NCI-H2081 (cell line): Measurements from ENCODE around the gene LRCOL1.

Experiments used
- DNase-seq, 2 experiments: peaks; one replicate each; lab custom pipeline; 2025; lab: John Stamatoyannopoulos, UW

LRCOL1 gene

DNA sequence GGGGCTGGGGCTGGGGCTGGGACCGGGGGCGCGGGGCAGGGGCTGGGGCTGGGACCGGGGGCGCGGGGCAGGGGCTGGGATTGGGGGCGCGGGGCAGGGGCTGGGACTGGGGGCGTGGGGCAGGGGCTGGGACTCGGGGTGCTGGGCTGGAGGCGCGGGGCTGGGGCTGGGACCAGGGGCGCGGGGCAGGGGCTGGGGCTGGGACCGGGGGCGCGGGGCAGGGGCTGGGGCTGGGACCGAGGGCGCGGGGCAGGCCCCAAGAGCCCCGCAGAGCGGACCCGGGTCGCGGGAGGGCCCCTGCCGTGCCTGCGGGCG is 8.6 kb upstream of the LRCOL1 start:
- no peak for DNase-seq

DNA sequence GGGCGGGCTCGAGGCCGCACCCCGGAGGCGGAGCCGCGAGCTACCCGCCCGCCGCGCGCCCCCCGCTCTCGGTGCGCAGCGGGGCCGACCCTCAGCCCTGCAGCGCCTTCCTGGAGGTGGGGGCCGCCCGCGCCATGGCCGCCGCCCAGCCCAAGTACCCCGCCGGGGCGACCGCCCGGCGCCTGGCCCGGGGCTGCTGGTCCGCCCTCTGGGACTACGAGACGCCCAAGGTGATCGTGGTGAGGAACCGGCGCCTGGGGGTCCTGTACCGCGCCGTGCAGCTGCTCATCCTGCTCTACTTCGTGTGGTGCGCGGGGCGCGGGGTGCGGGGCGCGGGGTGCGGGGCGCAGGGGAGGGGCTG is 8.3 kb upstream of the LRCOL1 start, which contains the start of gene P2RX2:
TSS of gene P2RX2 (plus strand) at position 94 of the 361 bp plus-strand sequence. CDS start at position 135, 41 bp downstream.
- DNase-seq: no peak

DNA sequence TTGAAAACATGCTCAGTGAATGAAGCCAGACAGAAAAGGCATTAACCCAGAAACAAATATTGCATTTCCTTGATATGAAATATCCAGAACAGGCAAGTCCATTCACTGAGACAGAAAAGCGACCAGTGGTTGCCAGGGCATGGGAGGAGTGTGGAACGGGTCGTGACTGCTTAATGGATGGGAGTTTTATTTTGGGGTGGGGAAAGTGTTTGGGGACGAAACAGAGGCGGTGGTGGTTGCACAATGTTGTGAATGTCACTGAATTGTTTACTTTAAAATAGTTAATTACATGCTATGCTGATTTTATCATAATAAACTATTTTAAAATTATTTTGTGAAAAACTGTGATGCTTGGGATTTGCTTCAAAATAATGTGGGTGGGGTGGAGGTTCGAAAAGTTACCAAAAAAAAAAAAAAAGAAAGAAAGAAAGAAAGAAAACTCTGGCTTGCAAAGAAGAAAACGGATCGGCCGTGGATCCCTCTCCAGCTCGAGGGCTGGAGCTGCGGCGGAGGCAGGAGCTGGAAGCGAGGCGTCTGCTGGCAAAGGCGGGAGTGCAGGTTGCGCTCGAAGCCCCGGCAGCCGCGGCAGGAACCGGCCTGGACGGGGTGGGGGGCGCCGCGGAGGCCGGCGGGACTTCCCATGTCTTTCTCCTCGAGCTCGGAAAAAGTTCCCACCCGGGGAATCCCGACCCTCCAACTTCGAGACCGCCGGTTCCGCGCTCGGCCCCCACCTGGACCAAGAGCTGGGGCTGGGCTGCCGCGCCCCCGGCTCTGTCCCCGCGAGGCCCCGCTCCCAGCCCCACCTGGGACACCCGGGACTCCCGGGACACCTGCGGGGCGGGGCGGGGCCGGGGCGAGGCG is 7.7 kb upstream of the LRCOL1 start:
- DNase-seq: no peak

DNA sequence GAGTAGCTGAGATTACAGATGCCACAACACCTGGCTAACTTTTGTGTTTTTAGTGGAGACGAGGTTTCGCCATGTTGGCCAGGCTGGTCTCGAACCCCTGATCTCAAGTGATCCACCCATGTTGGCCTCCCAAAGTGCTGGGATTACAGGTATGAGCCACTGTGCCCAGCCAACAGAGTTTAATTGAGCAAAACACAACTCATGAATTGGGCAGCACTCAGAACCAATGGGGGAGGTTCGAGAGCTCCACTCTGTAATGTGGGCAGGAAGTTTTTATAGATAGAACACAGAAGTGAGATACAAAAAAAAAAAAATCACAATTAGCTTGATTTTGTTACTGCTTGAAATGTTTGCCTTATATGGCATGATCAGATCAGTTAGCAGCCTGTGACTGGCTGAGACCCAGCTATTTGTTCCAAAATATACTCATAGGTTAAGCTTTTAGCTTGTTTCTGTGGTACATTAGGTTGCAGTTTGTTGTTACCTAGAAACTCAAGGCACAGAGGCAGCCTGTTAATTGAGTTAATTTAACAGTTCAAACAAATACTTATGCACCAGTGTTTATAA is 6.8 kb upstream of the LRCOL1 start:
- DNase-seq: no peak

DNA sequence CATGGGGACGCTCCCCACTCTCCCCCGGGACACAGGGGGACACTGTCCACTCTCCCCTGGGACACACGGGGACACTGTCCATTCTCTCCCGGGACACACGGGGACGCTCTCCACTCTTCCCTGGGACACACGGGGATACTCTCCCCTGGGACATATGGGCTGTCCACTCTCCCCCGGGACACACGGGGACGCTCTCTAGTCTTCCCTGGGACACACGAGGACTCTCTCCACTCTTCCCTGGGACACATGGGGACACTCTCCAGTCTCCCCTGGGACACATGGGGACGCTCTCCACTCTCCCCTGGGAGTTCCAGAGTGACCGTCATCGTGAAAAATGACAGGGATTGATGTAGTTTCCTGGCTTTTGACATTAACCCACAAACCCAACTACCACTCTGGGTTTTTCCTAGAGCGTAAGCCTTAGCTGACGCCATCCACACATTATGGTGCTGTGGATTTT is 5.2 kb upstream of the LRCOL1 start:
- DNase-seq: no peak

DNA sequence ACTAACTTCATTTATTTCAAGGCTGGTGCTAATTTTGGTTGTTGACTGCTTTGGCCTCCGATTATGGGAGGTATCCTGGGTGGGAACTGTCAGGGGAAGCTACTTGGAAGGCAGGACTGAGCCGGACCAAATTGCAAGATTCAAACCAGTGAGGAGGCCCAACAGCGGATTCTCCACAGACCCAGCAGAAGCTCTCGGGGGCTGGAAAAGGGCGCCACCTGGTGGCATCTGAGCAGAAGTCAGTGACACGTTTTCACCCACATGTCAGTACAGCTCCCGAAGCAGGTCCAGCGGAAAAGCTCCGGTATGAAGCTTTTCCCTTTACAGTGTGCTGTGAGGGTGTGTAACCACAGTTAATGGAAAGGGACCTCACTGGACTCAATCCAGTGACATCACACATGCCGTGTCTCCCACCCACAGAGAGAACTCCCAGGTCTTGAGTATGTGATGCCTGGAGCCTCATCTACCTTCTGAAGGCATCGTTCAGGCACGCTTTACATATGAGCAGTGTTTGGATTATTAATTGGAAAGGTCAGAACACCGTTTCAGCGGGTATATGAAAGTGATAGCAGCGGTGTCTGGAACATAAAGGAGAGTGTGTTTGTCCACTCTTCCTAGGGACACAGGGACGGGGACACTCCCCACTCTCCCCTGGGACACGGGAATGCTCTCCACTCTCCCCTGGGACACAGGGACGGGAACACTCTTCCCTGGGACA is 4.6 kb upstream of the LRCOL1 start:
- DNase-seq: peak; percentile 83 to 85

DNA sequence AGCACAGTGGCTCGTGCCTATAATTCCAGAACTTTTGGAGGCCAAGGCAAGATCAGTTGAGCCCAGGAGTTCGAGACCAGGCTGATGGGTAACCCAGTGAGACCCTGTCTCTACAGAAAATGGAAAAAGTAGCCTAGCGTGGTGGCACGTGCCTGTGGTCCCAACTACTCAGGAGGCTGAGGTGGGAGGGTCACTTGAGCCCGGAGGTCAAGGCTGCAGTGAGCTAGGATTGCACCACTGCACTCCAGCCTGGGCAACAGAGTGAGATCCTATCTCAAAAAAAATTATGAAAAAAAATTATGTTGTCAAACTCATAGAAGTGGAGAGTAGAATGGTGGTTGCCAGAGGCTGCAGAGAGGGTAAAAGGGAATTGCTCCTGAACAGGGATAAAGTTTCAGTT is 3.6 kb upstream of the LRCOL1 start:
- no peak for DNase-seq

DNA sequence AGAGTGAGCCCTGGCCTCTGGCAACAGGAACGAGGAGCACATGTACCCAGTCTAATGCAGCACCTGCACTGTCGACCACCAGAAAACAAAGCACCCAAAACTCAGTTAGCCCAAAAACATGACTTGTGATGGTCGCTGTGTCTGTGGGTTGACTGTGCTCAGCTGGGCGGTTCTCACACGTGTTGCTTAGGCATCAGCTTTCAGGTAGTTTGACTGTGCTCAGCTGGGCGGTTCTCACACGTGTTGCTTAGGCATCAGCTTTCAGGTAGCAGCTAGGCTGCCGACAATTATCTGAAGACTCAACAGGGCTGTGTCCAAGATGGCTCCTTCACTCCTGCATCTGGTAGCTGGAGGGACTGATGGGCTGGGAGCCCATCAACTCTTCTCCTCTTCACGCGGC is 1.2 kb upstream of the LRCOL1 start:
- no peak for DNase-seq

DNA sequence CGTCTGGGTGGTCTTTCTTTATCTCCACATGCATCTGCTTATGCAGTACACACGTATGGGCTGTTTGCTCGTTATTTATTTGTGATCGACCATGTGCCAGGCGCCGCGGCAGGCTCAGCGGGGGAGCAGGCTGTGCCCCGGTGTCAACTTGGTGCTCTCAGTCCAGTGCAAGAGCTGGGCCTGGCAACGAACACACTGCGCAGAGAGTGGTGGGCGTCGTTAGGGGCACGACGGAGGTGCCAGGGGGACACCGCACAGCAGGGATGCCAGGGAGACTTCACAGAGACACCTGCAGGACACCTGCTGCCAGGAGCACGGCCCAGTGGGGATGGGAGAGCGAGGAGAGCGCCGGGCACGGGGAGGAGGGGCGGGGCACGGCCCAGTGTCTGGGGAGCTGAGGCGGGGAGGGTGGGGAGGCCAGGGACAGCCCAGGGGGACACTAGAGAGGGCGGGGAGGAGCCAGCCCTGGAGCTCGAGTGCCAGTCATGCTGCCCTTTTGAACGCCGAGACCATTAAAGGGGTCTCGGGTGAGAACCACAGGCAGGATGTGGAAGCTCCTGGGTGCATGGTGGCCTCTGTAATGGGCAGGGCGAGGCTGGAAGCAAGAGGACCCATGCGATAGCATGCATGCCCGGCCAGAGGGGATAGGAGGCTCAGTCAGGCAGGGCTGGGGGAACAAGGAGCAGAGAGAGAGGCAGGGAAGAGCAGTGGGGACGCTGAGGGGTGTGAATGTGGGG is 652 bp upstream of the LRCOL1 start:
- DNase-seq: no peak

DNA sequence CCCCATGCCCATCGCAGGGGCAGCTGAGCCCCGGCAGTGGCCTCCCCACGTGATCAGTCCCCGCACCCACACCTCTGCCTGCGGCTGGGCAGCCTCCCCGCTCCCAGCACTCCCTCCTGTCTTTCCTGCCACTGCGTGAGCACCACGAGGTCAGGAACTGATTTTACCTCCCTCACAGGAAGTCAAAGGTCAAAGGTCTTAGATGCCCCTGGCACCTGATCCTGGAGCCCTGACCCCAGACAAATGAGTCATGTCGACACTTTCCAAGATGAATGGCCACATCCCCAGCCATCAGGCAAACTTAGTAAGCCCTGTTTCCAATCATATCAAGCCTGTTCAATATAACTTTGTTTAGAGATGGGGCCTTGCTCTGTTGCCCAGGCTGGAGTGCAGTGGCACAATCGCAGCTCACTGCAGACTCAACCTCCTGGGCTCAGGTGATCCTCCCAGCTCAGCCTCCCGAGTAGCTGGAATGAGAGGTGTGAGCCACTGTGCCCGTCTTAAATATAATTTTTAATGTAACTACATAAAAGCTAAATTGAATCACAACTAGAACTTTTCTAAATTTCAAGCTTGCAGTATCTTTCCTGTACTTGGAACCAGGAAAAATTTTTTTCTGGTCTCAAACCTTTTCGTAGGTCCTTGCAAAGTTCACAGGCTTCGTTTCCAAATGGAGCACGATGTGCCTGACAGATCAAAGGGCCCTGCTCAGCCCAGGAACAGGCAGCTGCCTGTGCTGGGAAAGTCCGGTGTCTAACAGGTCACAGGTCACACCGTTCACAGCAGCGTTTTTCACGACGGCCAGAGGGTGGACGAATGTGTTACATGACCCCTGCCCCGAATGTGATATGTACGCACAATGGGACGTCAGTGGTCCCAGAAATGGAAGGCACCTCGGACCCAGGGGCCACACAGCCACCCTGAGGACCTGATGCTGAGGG is 1.9 kb downstream of the LRCOL1 start:
- DNase-seq: no peak

DNA sequence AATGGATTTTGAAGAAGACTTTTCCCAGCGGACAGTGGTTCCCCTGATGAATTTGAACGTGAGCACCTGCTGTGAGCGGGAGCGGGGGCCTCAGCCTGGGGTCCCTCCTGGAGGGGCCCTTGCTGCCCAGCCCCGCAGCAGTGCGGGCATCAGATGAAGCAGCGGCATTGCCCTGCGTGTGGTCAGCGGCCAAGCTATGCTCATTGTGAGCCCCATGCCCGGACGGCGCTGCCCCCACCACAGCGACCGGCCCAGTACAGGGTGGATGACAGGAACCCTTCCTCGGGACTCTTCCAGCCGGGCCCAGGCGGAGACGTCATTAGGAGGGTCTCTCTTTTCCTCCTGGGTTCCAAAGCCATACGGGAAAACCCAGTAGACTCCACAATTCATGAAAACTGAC is 3.5 kb downstream of the LRCOL1 start:
- no peak for DNase-seq

DNA sequence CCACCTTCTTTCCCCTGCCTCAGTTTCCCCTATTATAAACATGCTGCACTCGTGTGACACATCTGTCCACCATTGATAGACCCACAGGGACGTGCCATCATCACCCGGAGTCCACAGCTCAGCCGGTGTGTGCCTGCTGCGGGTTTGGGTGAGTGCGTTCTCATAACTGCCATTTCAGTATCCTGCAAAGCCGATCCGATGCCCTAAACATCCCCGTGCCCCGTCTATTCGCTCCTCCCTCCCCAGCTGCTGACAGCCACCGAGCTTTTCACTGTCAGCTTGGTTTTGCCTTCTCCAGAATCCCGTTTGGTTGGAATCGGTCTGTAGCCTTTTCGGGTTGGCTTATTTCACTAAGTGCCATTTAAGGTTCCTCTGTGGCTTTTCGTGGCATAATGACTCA is 3.9 kb downstream of the LRCOL1 start:
- DNase-seq: no peak

DNA sequence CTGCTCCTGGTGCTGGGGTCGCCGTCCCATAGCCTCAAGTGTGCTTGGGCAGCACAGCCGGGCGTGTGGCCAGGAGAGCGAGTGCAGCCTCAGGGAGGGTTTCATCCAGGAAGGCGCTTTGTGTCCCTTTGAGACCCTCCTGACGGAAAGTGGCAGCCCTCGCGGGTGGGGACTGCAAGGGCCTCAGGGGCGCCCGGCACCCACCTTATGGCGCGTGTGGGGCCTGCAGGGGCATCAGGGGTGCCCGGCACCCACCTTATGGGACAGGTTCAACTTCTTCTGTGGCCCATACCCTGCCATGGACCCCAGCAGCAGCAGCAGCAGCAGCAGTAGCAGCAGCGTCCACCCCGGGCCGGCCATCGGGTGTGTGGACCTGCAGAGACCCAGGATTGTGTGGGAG is 4.5 kb downstream of the LRCOL1 start:
- DNase-seq: no peak

DNA sequence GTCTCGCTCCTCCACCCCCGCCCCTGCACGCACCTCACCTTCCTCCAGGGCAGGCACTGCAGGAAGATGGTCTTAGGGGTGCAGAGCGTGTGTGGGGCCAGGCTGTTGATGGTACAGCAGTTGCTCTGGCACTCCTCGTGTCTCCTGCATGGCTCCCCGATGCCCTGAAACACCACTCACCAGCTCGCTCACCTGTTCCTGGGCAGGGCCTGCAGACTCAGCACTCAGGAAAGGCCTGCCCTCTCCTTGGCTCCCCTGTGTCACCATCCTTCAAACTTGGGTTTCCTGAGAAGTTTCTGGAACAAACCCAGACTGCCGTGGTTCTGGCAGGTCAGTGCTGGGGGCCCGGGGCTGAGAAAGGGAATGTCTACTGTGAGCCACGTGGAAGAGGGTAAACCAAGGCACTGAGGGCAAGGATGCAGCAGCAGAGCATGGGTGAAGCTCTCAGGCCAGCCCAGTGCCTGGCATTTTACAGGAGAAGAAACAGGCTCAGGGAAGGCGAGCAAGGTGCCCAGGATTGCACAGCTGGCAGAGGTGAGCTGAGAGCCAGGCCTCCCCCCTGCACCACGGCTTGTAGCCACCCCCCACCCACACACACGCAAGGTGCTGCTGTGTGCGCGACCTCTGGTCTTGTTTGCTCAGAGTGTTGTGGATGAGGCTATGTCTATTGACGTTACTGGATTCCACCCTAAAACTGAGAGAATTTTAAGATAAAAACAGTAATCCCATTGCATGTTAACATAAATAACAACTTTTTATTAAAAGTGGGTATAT is 5.5 kb downstream of the LRCOL1 start:
- DNase-seq: no peak

DNA sequence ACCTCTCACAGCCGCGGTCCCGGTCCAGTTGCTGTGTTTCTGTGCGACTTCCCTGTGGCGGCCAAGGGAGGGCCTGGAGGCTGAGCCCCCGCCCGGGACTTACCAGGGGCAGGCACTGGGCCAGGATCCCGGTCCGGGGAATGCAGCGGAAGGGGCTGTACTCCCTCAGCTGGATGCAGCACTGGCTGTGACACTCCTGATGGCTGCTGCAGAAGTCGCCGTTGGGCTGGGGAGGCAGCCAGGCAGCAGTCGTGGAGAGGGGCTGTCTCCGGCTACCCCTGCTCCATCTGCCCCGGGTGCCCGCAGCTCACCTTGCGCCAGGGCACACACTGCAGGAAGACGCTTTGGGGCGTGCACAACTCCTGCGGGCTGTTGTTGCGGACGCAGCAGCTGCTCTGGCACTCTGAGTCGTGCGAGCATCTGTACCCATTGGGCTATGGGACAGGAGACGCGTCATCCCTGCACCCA is 6.2 kb downstream of the LRCOL1 start:
- no peak for DNase-seq

DNA sequence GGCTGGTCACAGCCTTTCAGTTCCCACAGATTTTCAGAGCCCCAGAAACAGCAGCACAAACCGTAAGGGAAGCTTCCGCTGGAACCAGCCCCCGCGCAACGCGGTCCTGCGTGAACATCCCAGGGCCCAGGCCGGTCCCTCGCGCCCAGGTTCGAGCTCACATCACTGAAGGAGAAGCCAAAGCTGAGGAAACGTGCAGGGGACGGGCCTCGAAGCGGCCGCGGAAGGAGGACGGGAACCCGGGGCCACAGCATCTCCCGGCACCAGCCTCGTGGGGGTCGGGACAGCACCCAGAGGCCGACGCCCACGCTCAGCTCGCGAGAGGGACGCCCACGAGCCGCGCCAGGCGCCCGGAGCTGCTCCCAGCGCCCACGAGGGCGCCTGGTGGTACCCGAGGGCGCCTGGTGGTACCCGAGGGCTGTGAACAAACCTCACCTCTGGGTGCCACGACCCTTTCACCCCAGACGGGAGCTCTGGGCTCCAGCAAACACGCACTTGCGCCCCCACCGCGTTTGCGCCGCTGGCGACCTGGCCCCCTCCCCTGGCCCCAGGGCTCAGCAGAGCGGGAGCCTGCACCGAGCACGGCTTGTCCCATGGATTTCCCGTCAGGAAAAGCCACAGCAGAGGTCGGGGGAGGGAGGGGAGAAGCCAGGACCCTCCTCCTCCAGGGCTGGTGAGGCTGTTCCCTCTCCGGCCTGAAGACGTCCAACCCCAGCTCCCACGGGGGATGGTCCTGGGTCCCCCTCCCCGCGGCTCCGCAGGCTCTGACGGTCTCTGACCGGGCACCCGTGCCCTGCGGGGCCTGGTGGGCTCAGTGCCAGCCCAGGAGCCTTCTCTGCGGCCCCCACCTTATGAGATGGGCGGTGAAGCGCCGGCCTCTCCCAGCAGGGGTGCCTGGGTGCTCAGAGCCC is 6.9 kb downstream of the LRCOL1 start:
- DNase-seq: no peak

DNA sequence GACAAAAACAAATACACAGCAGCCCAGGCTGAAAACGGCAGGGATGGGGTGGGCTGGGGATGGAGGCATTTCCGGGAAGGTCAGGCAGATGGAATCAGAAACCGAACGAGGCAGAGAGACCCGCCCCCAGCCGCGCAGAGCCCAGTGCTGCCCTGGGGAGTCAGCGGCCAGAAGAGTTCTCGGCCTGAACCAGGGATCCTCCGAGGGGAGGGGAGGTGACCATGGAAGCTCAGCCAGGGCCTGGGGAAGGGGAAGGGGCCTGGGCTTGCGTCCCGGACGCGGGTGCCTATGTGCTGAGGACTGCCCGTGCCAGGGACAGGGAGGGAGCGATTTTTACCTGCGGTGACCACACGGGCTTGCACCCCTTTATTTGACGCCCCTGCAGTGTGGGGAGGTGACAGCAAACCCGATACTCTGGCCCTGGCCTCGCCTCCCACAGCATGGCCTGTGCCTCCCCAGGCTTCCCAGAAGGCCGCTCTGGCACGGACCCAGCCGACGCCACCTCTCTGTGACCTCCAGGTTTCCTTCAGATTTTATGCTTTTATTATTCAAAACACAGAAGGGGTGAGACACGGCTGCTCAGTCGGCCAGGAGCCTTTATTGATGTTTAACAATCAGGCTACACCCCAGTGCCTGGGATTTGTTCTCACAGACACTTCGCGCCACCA is 7.7 kb downstream of the LRCOL1 start:
- no peak for DNase-seq

DNA sequence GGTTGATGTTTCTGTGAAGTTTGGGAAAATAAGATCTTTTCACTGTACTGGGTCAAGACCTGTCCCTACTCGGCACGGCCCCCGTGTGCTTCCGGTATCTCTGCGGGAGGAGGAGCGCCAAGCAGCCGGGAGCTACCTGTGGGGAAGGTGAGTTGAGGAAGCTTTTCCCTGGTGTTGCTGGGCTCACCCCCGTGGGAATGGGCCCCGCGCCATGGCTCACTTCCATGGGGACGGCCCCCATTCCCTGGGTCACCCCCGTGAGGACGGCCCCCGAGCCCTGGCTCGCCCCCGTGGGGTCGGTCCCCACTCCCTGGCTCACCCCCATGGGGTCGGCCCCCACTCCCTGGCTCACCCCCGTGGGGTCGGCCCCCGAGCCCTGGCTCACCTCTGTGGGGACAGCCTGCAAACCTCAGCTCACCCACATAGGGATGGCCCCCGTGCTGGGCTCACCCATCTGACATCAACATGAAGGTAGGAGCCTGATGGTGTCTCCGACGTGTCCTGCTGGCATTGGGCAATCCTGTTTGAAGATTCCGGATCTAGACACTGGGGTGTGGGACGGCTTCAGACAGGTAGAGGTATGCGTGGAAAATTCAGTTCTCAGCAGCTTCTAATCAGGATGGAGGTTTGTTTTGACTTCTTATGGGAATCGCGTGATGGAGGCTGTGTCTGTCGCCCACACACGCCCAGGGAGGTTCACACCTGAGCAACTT is 9.1 kb downstream of the LRCOL1 start:
- no peak for DNase-seq
